K562 (cell line): ENCODE measurements around the gene OSBPL10. TPM values are rescaled to one million over a fixed set of nuclear protein-coding genes. Genes with fewer than 3 reads are reported as not detected.

Source experiments
- ATAC-seq: fragments of 200-7000 bp; cut with Tn5 transposase; 3 replicates; pipeline ENCODE4 v1.9.1; 2020; ENCODE audit warnings: moderate library complexity
- BruUV-seq: library from RNA; stranded (reverse); fragments of 400-500 nt; replicated peaks from 2 replicates; lab custom pipeline; 2021; lab: Mats Ljungman, UMichigan
- CTCF ChIA-PET: fragments of 300-600 bp; formaldehyde crosslinking; extraction: SDS; loops from one replicate; lab custom pipeline; 2021; ENCODE audit warnings: low intra/inter-chr PET ratio; lab: Yijun Ruan, JAX
- POLR2A ChIA-PET: fragments of 300-600, 350-650 bp; sonication (Branson Sonifier 250); formaldehyde crosslinking; extraction: SDS; loops from one replicate; lab custom pipeline; 2021; ENCODE audit warnings: antibody characterized with exemption, inconsistent platforms; lab: Yijun Ruan, JAX
- DNase-seq, 4 experiments: peaks; one replicate each; pipeline versions ENCODE4 v3.0.0 to v3.0.0-alpha.2; 2011 to 2018; ENCODE audit warnings: low spot score in 3 of 4, mixed read lengths in 3 of 4; ENCODE audit errors: extremely low read depth in 1 of 4
- FAIRE-seq: peaks from 2 replicates; lab custom pipeline; 2011; peaks lifted over from hg19 to GRCh38; lab: Jason Lieb, UNC
- H2AFZ ChIP-seq: 2 replicates; pipeline ENCODE4 v1.6.0; 2011; ENCODE audit warnings: low read depth, low read length, control low read depth, inconsistent platforms
- H3K27ac ChIP-seq: fragments of 200-600 bp; 3 replicates; pipeline ENCODE4 v1.8.0; 2011; ENCODE audit warnings: low read depth, mild to moderate bottlenecking, control low read depth, inconsistent platforms, low read length, moderate library complexity, mixed read lengths; ENCODE audit errors: extremely low read depth
- H3K27me3 ChIP-seq, 2 experiments: fragments of 300-600 bp in 1 of 2; 2 replicates in 1 of 2; 3 replicates in 1 of 2; pipeline versions ENCODE4 v1.6.0 to v1.8.0; 2011; ENCODE audit warnings: inconsistent platforms in 2 of 2, low read length in 2 of 2, mild to moderate bottlenecking in 1 of 2, mixed read lengths in 1 of 2, moderate library complexity in 1 of 2; ENCODE audit not compliant: control insufficient read depth in 2 of 2, insufficient read depth in 2 of 2
- H3K36me3 ChIP-seq: fragments of 300-600 bp; 3 replicates; pipeline ENCODE4 v1.8.0; 2011; ENCODE audit warnings: mild to moderate bottlenecking, low read length, inconsistent platforms; ENCODE audit not compliant: control insufficient read depth, insufficient read depth
- H3K4me1 ChIP-seq, 2 experiments: fragments of 200-600 bp in 1 of 2; replicated peaks in 1 of 2; 2 replicates in 1 of 2; 3 replicates in 1 of 2; pipeline versions ENCODE4 v1.5.1 to v1.8.0; 2011; ENCODE audit warnings: inconsistent platforms in 2 of 2, low read length in 2 of 2, mild to moderate bottlenecking in 1 of 2, mixed read lengths in 1 of 2, moderate library complexity in 1 of 2; ENCODE audit not compliant: control insufficient read depth in 2 of 2, insufficient read depth in 2 of 2
- H3K4me2 ChIP-seq: 2 replicates; pipeline ENCODE4 v1.6.1; 2011; ENCODE audit warnings: low read length, control low read depth, inconsistent platforms, mixed read lengths; ENCODE audit not compliant: insufficient read depth
- H3K4me3 ChIP-seq: fragments of 200-600 bp; sonication (generic), shearing (Covaris generic); 2 replicates; pipeline ENCODE4 v1.5.1; 2016; ENCODE audit warnings: control low read depth, inconsistent platforms
- H3K79me2 ChIP-seq: fragments of 200-600 bp; 3 replicates; pipeline ENCODE4 v1.8.0; 2011; ENCODE audit warnings: low read length, inconsistent platforms; ENCODE audit not compliant: control insufficient read depth, insufficient read depth
- H3K9ac ChIP-seq, 2 experiments: 2 replicates each; pipeline versions ENCODE4 v1.6.0 to v1.6.1; 2011; ENCODE audit warnings: low read depth in 2 of 2, low read length in 2 of 2, control low read depth in 1 of 2, inconsistent platforms in 1 of 2, mild to moderate bottlenecking in 1 of 2, mixed read lengths in 1 of 2; ENCODE audit not compliant: insufficient read depth in 1 of 2
- H3K9me1 ChIP-seq: one replicate; pipeline ENCODE4 v1.6.0; 2011; ENCODE audit warnings: inconsistent platforms, mild to moderate bottlenecking, low read length, moderate library complexity; ENCODE audit not compliant: control insufficient read depth, insufficient read depth
- H3K9me3 ChIP-seq: replicated peaks from 2 replicates; pipeline ENCODE4 v1.5.1; 2011; ENCODE audit warnings: low read depth, low read length, inconsistent platforms; ENCODE audit not compliant: control insufficient read depth, insufficient read depth
- H4K20me1 ChIP-seq: replicated peaks from 2 replicates; pipeline ENCODE4 v1.6.1; 2011; ENCODE audit warnings: low read length, inconsistent platforms, mixed read lengths; ENCODE audit not compliant: control insufficient read depth, insufficient read depth
- BRF2 ChIP-seq: IDR thresholded peaks from 3 replicates; pipeline ENCODE4 v1.6.1; 2011; ENCODE audit warnings: borderline replicate concordance, mild to moderate bottlenecking; ENCODE audit not compliant: insufficient read length, insufficient read depth
- CEBPB ChIP-seq: fragments of 450-650 bp; IDR thresholded peaks from 2 replicates; pipeline ENCODE4 v1.6.1; 2016; ENCODE audit warnings: missing genetic modification characterization, missing compliant biosample characterization
- CREB1 ChIP-seq, 2 experiments: sonication (generic) in 1 of 2; formaldehyde crosslinking in 1 of 2; IDR thresholded peaks; 2 replicates each; pipeline versions ENCODE4 v1.6.1 to v1.8.0; 2012 to 2022; ENCODE audit warnings: inconsistent platforms in 1 of 2, mild to moderate bottlenecking in 1 of 2, missing genetic modification reagents in 1 of 2, moderate library complexity in 1 of 2
- CSDE1 ChIP-seq, 2 experiments: fragments of 450-650 bp; IDR thresholded peaks; 2 replicates each; pipeline ENCODE4 v1.6.1; 2016; ENCODE audit warnings: mild to moderate bottlenecking in 1 of 2
- DACH1 ChIP-seq: fragments of 450-650 bp; IDR thresholded peaks from 2 replicates; pipeline ENCODE4 v1.6.1; 2018; ENCODE audit not compliant: partially characterized antibody
- FOSL1 ChIP-seq: fragments of 200-800 bp; sonication (Bioruptor generic); conservative IDR thresholded peaks from 2 replicates; pipeline ENCODE4 v1.6.1; 2016; ENCODE audit warnings: missing genetic modification characterization, missing compliant biosample characterization
- HDGF ChIP-seq: fragments of 450-650 bp; IDR thresholded peaks from 2 replicates; pipeline ENCODE4 v1.6.1; 2016
- MXI1 ChIP-seq: IDR thresholded peaks from 2 replicates; pipeline ENCODE4 v1.6.1; 2011; ENCODE audit warnings: low read depth, mild to moderate bottlenecking, improper control_type of control experiment, low read length
- NFYB ChIP-seq: IDR thresholded peaks from 2 replicates; pipeline ENCODE4 v1.6.1; 2011; ENCODE audit warnings: mild to moderate bottlenecking, moderate library complexity; ENCODE audit not compliant: insufficient read length; ENCODE audit errors: extremely low read depth
- SMARCA5 ChIP-seq: fragments of 450-650 bp; IDR thresholded peaks from 2 replicates; pipeline ENCODE4 v1.6.1; 2016
- SPI1 ChIP-seq: IDR thresholded peaks from 2 replicates; pipeline ENCODE4 v1.6.1; 2011; ENCODE audit warnings: low read depth, low read length, control low read depth, borderline replicate concordance
- ZNF121 ChIP-seq: sonication (generic); formaldehyde crosslinking; conservative IDR thresholded peaks from 2 replicates; pipeline ENCODE4 v1.8.0; 2022; ENCODE audit warnings: missing genetic modification reagents
- ZNF239 ChIP-seq: fragments of 250-450 bp; sonication (Bioruptor Pico); IDR thresholded peaks from 2 replicates; pipeline ENCODE4 v1.4.0; 2020; ENCODE audit warnings: mild to moderate bottlenecking
- ZNF584 ChIP-seq: fragments of 200-800 bp; sonication (Bioruptor generic); IDR thresholded peaks from 2 replicates; pipeline ENCODE4 v1.6.1; 2016; ENCODE audit warnings: low read depth, mild to moderate bottlenecking, missing genetic modification characterization, missing compliant biosample characterization
- ZSCAN32 ChIP-seq: fragments of 450-650 bp; formaldehyde crosslinking; IDR thresholded peaks from 2 replicates; pipeline ENCODE4 v1.4.0; 2020; ENCODE audit warnings: mild to moderate bottlenecking, moderate library complexity
- WGBS: fragments of 100-300 bp; shearing (Covaris generic); methylation state at CpG from one replicate; pipeline ENCODE4 v1.1.6; 2016; ENCODE audit warnings: low coverage, mixed read lengths; ENCODE audit not compliant: insufficient coverage; ENCODE audit errors: missing lambda C conversion rate; 5-methylcytosine and 5-hydroxymethylcytosine counted together
- in situ Hi-C: fragments of 300-500 bp; cut with MboI; formaldehyde crosslinking; loops from 4 replicates; pipeline ENCODE4 v1.15.0; 2018; ENCODE audit warnings: inconsistent platforms, mixed read lengths
- intact Hi-C: fragments of 100-400 bp; cut with micrococcal nuclease; formaldehyde crosslinking; loops from 2 replicates; pipeline ENCODE4 v1.14.2; 2022
- polyA plus RNA-seq, 8 experiments: library from polyadenylated mRNA; depleted of rRNA in 4 of 8; stranded (reverse) in 5 of 8; unstranded in 3 of 8; fragments of >200 nt; fragmentation: Nextera tagmentation in 2 of 8; fragmentation: Illumina TruSeq in 1 of 8; extraction: Ambion mirVana in 2 of 8; extraction: Trizol in 1 of 8; gene quantifications; 2 replicates each; pipeline versions ENCODE4 v1.2.1 to v1.2.3, GENCODE V29; 2011 to 2014; ENCODE audit warnings: inconsistent platforms in 1 of 8, missing spikeins in 1 of 8
- total RNA-seq, 7 experiments: library from RNA; depleted of rRNA in 6 of 7; stranded (reverse); fragments of >200 nt in 6 of 7; fragmentation: Illumina TruSeq in 2 of 7; extraction: Trizol in 2 of 7; gene quantifications; 2 replicates each; pipeline versions ENCODE4 v1.2.1 to v1.2.3, GENCODE V29; 2011 to 2021; ENCODE audit warnings: low replicate concordance in 1 of 7
- TF ChIP-seq, protein P1 (sequence below), 2 experiments: fragments of 450-650 bp; IDR thresholded peaks; 2 replicates each; pipeline ENCODE4 v1.6.1; 2018; ENCODE audit warnings: mild to moderate bottlenecking in 2 of 2, low read depth in 1 of 2; ENCODE audit not compliant: partially characterized antibody in 2 of 2
- TF ChIP-seq, protein P2 (sequence below): fragments of 250-450 bp; sonication (Bioruptor Pico); IDR thresholded peaks from 2 replicates; pipeline ENCODE4 v1.8.0; 2022; ENCODE audit warnings: inconsistent platforms

Gene OSBPL10
- total and polyA plus RNA-seq, 9 of the 15 experiments (the other 6 are each of a cell fraction or from before 2014, with no cell fraction given), result 0.03 to 0.19 (median 0.14) TPM; not detected in 2

DNA sequence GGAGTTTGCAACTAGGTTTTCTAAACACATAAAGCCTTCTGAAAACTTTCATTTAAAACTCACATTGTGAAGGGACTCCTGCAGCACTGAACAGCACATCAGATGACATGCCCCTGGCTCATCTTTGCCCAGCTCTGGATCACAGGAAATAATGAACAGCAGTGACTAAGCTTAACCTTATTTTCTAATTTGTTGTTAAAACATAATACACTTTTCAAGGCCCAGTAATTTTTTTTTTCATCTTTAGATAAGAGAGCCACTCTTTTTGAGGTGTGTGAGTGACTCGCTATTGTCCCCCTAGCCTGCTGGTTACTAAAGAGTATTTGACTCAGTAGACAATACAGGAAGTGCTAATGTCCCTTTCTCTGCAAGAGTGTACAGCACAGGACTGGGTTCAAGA, 204.0 kb downstream of the OSBPL10 start:
- no peak overlapping the region for H3K27ac ChIP-seq
- H3K79me2 ChIP-seq, result no peaks in the 10 kb centered on the region
- H3K9me3 ChIP-seq, result no peaks in the 10 kb centered on the region
- no peak for ATAC-seq
- BruUV-seq, result no TSS peak
- H3K4me3 ChIP-seq, result no peak overlapping the region
- H3K9ac ChIP-seq, result no peak overlapping the region
- DNase-seq, result no peak
- ChIA-PET CTCF (no interaction called here), POLR2A (no interaction called here)
- 0 out of 5 replicates have a peak, but pooled peaks cover 0 to 3% of the 10 kb centered on the region in 2 experiments for H3K27me3 ChIP-seq
- TF ChIP-seq SMARCA5 (no peak), ZSCAN32 (no peak), CEBPB (tag) (no peak), CREB1 (IDR thresholded peaks at IDR 0.05) (no peak), CREB1 (CRISPR knock-in tag; IDR thresholded peaks at IDR 0.05) (no peak), NFYB (no peak), ZNF121 (CRISPR knock-in tag) (no peak), ZNF584 (CRISPR knock-in tag) (no peak), DACH1 (no peak), ZNF239 (CRISPR knock-in tag) (no peak), HDGF (no peak), SPI1 (no peak), CSDE1 (IDR thresholded peaks at IDR 0.05) (no peak), BRF2 (no peak), FOSL1 (tag) (no peak), MXI1 (no peak)
- TF ChIP-seq, protein P1, sequence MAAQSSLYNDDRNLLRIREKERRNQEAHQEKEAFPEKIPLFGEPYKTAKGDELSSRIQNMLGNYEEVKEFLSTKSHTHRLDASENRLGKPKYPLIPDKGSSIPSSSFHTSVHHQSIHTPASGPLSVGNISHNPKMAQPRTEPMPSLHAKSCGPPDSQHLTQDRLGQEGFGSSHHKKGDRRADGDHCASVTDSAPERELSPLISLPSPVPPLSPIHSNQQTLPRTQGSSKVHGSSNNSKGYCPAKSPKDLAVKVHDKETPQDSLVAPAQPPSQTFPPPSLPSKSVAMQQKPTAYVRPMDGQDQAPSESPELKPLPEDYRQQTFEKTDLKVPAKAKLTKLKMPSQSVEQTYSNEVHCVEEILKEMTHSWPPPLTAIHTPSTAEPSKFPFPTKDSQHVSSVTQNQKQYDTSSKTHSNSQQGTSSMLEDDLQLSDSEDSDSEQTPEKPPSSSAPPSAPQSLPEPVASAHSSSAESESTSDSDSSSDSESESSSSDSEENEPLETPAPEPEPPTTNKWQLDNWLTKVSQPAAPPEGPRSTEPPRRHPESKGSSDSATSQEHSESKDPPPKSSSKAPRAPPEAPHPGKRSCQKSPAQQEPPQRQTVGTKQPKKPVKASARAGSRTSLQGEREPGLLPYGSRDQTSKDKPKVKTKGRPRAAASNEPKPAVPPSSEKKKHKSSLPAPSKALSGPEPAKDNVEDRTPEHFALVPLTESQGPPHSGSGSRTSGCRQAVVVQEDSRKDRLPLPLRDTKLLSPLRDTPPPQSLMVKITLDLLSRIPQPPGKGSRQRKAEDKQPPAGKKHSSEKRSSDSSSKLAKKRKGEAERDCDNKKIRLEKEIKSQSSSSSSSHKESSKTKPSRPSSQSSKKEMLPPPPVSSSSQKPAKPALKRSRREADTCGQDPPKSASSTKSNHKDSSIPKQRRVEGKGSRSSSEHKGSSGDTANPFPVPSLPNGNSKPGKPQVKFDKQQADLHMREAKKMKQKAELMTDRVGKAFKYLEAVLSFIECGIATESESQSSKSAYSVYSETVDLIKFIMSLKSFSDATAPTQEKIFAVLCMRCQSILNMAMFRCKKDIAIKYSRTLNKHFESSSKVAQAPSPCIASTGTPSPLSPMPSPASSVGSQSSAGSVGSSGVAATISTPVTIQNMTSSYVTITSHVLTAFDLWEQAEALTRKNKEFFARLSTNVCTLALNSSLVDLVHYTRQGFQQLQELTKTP (IDR thresholded peaks at IDR 0.05; ENCODE audit: low read depth in 1 of 2, partially characterized antibody in 2 of 2), result no peak
- TF ChIP-seq, protein P2, sequence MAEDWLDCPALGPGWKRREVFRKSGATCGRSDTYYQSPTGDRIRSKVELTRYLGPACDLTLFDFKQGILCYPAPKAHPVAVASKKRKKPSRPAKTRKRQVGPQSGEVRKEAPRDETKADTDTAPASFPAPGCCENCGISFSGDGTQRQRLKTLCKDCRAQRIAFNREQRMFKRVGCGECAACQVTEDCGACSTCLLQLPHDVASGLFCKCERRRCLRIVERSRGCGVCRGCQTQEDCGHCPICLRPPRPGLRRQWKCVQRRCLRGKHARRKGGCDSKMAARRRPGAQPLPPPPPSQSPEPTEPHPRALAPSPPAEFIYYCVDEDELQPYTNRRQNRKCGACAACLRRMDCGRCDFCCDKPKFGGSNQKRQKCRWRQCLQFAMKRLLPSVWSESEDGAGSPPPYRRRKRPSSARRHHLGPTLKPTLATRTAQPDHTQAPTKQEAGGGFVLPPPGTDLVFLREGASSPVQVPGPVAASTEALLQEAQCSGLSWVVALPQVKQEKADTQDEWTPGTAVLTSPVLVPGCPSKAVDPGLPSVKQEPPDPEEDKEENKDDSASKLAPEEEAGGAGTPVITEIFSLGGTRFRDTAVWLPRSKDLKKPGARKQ (CRISPR knock-in tag), result no peak
- no peaks in the 10 kb centered on the region for H3K4me1 ChIP-seq
- WGBS, result 7% methylated on average over 1 of the region's 1 CpG
- no peak overlapping the region for H2AFZ ChIP-seq
- no peak for FAIRE-seq
- in situ Hi-C loops, result no loop called here
- H4K20me1 ChIP-seq, result no peaks in the 10 kb centered on the region
- intact Hi-C loops, result no loop called here
- no peak overlapping the region for H3K4me2 ChIP-seq
- H3K9me1 ChIP-seq, result no peaks in the 10 kb centered on the region
- no peaks in the 10 kb centered on the region for H3K36me3 ChIP-seq
